Testis (tissue), 2 donors: Measurements from ENCODE around the gene DGKD.

ENCODE experiments used
- POLR2A ChIP-seq: fragments of 450-650 bp; IDR thresholded peaks from one replicate; pipeline ENCODE4 v1.6.1; 2017; ENCODE audit warnings: antibody characterized with exemption, mild to moderate bottlenecking, moderate library complexity
- TF ChIP-seq, protein P1 (sequence below), 3 experiments: fragments of 450-650 bp in 2 of 3; fragments of 200-600 bp in 1 of 3; sonication (generic) in 1 of 3; IDR thresholded peaks; one replicate each; pipeline ENCODE4 v1.5.1; 2016 to 2019; ENCODE audit warnings: antibody characterized with exemption in 3 of 3, mild to moderate bottlenecking in 2 of 3, moderate library complexity in 1 of 3

DNA sequence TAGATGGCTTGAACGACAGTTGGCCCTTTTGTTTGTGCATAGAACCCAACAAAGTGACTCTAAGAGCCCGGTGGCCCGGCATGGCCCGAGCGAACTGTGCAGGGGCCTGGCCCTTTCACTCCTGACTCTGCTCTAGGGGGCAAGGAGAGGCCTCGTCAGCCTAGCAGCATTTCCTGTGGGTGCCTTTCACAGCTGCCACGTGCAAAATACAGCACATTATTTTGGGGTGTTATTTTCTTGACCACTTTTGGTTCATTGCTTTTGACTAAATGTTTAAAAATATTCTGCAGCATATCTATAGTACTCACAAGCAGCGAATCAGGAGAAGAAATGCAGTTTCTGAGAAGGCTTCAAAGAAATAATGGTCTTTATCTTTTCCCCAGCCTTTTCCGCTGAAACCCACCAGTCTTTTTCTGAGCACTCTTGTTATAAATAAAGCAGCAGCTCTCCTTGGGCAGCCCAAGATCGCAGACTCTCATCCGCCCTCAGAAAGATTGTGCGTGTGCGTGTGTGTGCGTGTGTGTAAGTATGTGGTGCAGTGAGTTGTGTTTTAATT lies 31.3 kb downstream of the DGKD start:
- TF ChIP-seq, protein P1, sequence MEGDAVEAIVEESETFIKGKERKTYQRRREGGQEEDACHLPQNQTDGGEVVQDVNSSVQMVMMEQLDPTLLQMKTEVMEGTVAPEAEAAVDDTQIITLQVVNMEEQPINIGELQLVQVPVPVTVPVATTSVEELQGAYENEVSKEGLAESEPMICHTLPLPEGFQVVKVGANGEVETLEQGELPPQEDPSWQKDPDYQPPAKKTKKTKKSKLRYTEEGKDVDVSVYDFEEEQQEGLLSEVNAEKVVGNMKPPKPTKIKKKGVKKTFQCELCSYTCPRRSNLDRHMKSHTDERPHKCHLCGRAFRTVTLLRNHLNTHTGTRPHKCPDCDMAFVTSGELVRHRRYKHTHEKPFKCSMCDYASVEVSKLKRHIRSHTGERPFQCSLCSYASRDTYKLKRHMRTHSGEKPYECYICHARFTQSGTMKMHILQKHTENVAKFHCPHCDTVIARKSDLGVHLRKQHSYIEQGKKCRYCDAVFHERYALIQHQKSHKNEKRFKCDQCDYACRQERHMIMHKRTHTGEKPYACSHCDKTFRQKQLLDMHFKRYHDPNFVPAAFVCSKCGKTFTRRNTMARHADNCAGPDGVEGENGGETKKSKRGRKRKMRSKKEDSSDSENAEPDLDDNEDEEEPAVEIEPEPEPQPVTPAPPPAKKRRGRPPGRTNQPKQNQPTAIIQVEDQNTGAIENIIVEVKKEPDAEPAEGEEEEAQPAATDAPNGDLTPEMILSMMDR (IDR thresholded peaks at IDR 0.05): no peak
- TF ChIP-seq POLR2A: no peak
